ENCODE measurements around the gene TAS2R38. TPM values are rescaled to one million over a fixed set of nuclear protein-coding genes. Genes with fewer than 3 reads are reported as not detected.

TAS2R38 gene
- total RNA-seq, 1 experiment from 2014 or later = not detected

- DNase-seq = no peak
- intact Hi-C loops (cut with micrococcal nuclease; ENCODE audit: unreplicated experiment) = no loop called here
- CTCF ChIA-PET = no interaction called here
- H3K9me3 Mint-ChIP-seq (ENCODE audit: low read depth, unreplicated experiment) = no peaks in the 10 kb centered on the region
- no TSS peak for BruUV-seq (replicated peaks)
- no peaks in the 10 kb centered on the region for H3K4me1 Mint-ChIP-seq (ENCODE audit: low read depth, unreplicated experiment)
- H3K36me3 Mint-ChIP-seq (ENCODE audit: insufficient read depth, unreplicated experiment) = no peaks in the 10 kb centered on the region
- no peak overlapping the region for H3K27ac Mint-ChIP-seq (ENCODE audit: unreplicated experiment)
- no peak for TF ChIP-seq CTCF (IDR thresholded peaks at IDR 0.05; ENCODE audit: unreplicated experiment)
- no peaks in the 10 kb centered on the region for H3K27me3 Mint-ChIP-seq (ENCODE audit: unreplicated experiment)
- H3K4me3 Mint-ChIP-seq (ENCODE audit: low read depth, unreplicated experiment) = no peak overlapping the region
These were observed 24.6 kb downstream of the TAS2R38 start for GRCh38 chr7:141949021-141949420.

- Mint-ChIP-seq H3K4me1 (ENCODE audit: low read depth, unreplicated experiment) (no peaks in the 10 kb centered on the region), H3K27ac (ENCODE audit: unreplicated experiment) (no peak within 1 kb of the TSS), H3K36me3 (ENCODE audit: insufficient read depth, unreplicated experiment) (no peaks in the 10 kb centered on the region), H3K9me3 (ENCODE audit: low read depth, unreplicated experiment) (no peaks in the 10 kb centered on the region), H3K4me3 (ENCODE audit: low read depth, unreplicated experiment) (no peak within 1 kb of the TSS), H3K27me3 (ENCODE audit: unreplicated experiment) (no peaks in the 10 kb centered on the region)
- TF ChIP-seq CTCF (IDR thresholded peaks at IDR 0.05; ENCODE audit: unreplicated experiment) = no peak
- CTCF ChIA-PET = no interaction called here
- intact Hi-C loops (cut with micrococcal nuclease; ENCODE audit: unreplicated experiment) = no loop called here
- no TSS peak for BruUV-seq (replicated peaks)
- no peak for DNase-seq
These were observed 26.8 kb downstream of the TAS2R38 start, which contains the start of gene CLEC5A for GRCh38 chr7:141946796-141947195. Gene CLEC5A (minus strand): TSS chr7:141946974. CDS start chr7:141946292, 682 bp downstream.

- Mint-ChIP-seq H3K36me3 (ENCODE audit: insufficient read depth, unreplicated experiment) (no peaks in the 10 kb centered on the region), H3K4me1 (ENCODE audit: low read depth, unreplicated experiment) (no peaks in the 10 kb centered on the region), H3K27me3 (ENCODE audit: unreplicated experiment) (no peaks in the 10 kb centered on the region), H3K27ac (ENCODE audit: unreplicated experiment) (no peak overlapping the region), H3K9me3 (ENCODE audit: low read depth, unreplicated experiment) (peaks cover 10% of the 10 kb centered on the region), H3K4me3 (ENCODE audit: low read depth, unreplicated experiment) (no peak overlapping the region)
- CTCF ChIA-PET = no interaction called here
- no TSS peak for BruUV-seq (replicated peaks)
- intact Hi-C loops (cut with micrococcal nuclease; ENCODE audit: unreplicated experiment) = no loop called here
- TF ChIP-seq CTCF (IDR thresholded peaks at IDR 0.05; ENCODE audit: unreplicated experiment) = no peak
- DNase-seq = no peak
These were observed 28.2 kb downstream of the TAS2R38 start for GRCh38 chr7:141945356-141945755.

- Mint-ChIP-seq H3K4me1 (ENCODE audit: low read depth, unreplicated experiment) (no peaks in the 10 kb centered on the region), H3K27ac (ENCODE audit: unreplicated experiment) (no peak overlapping the region), H3K4me3 (ENCODE audit: low read depth, unreplicated experiment) (no peak overlapping the region), H3K9me3 (ENCODE audit: low read depth, unreplicated experiment) (peaks cover 13% of the 10 kb centered on the region), H3K36me3 (ENCODE audit: insufficient read depth, unreplicated experiment) (no peaks in the 10 kb centered on the region), H3K27me3 (ENCODE audit: unreplicated experiment) (no peaks in the 10 kb centered on the region)
- no TSS peak for BruUV-seq (replicated peaks)
- intact Hi-C loops (cut with micrococcal nuclease; ENCODE audit: unreplicated experiment) = no loop called here
- DNase-seq = no peak
- CTCF ChIA-PET = no interaction called here
- no peak for TF ChIP-seq CTCF (IDR thresholded peaks at IDR 0.05; ENCODE audit: unreplicated experiment)
These were observed 28.8 kb downstream of the TAS2R38 start for GRCh38 chr7:141944811-141945210.

Data from Calu3 (cell line).